AG04449 (cell line): ENCODE results near the gene GSTM2.
"Not testable (repeated sequence)": the region's sequence is repeated elsewhere in the genome, so short reads cannot be mapped to it uniquely, and the experiment has no call there.

Experiments
- CTCF ChIA-PET: fragments of 350-600 bp; formaldehyde crosslinking; extraction: SDS; loops from one replicate; lab custom pipeline; 2021; ENCODE audit warnings: antibody characterized with exemption; lab: Yijun Ruan, JAX
- POLR2A ChIA-PET: fragments of 400-600, 350-600 bp; formaldehyde crosslinking; extraction: SDS; loops from one replicate; lab custom pipeline; 2020; ENCODE audit warnings: antibody characterized with exemption, inconsistent platforms; lab: Yijun Ruan, JAX
- DNase-seq: peaks from one replicate; pipeline ENCODE4 v3.0.0-alpha.2; 2010; ENCODE audit warnings: low read depth, low spot score
- H3K4me3 ChIP-seq: 2 replicates; pipeline ENCODE4 v1.5.1; 2011; ENCODE audit warnings: low read depth, mild to moderate bottlenecking, control low read depth, low read length
- TF ChIP-seq, protein P1 (sequence below): IDR thresholded peaks from one replicate; pipeline ENCODE4 v1.5.1; 2011; ENCODE audit warnings: mild to moderate bottlenecking, moderate library complexity, low read length, control low read depth, inconsistent platforms; ENCODE audit not compliant: insufficient read depth; ENCODE audit errors: missing control alignments

The GSTM2 gene

DNA sequence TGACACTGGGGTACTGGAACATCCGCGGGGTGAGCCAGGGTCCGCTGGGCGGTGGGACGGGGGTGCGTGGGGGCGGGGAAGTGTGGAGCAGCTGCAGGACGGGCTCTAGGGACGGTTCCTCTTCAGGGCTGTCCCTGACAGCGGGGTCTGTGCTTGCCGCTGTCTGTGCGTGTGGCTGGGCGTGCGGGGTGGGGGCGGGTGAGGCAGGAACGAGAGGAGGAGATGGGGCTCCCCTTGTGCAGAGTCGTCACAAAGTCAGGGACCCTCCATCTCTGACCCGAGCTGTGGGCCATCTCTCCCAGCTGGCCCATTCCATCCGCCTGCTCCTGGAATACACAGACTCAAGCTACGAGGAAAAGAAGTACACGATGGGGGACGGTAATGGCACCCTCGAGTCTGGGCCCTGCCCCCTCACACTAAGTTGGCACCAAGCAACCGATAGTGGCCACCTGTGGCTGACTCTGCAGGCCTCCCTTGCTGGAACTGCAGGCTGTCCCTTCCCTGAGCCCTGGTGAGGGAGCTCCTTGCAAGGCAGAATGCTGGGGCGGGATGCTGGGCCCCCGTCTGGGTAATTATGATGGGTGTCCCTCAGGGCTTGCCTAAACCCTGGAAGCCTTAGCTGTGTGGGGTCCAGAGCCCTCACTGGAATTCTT, 392 bp downstream of the GSTM2 start:
- no peak for DNase-seq
- POLR2A ChIA-PET, result interaction anchor here (0.6 kb wide), 1 partner anchor 53 kb away, joined by 3 read pairs; no protein-coding TSS in a partner anchor
- TF ChIP-seq, protein P1, sequence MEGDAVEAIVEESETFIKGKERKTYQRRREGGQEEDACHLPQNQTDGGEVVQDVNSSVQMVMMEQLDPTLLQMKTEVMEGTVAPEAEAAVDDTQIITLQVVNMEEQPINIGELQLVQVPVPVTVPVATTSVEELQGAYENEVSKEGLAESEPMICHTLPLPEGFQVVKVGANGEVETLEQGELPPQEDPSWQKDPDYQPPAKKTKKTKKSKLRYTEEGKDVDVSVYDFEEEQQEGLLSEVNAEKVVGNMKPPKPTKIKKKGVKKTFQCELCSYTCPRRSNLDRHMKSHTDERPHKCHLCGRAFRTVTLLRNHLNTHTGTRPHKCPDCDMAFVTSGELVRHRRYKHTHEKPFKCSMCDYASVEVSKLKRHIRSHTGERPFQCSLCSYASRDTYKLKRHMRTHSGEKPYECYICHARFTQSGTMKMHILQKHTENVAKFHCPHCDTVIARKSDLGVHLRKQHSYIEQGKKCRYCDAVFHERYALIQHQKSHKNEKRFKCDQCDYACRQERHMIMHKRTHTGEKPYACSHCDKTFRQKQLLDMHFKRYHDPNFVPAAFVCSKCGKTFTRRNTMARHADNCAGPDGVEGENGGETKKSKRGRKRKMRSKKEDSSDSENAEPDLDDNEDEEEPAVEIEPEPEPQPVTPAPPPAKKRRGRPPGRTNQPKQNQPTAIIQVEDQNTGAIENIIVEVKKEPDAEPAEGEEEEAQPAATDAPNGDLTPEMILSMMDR, result no peak
- CTCF ChIA-PET, result interaction anchor here (0.9 to 2.6 kb wide), 6 partner anchors 28 to 316 kb away, joined by 3 to 9 read pairs (median 4); partner anchors contain the start of gene AHCYL1
- peak overlapping the region; percentile 64 for H3K4me3 ChIP-seq

DNA sequence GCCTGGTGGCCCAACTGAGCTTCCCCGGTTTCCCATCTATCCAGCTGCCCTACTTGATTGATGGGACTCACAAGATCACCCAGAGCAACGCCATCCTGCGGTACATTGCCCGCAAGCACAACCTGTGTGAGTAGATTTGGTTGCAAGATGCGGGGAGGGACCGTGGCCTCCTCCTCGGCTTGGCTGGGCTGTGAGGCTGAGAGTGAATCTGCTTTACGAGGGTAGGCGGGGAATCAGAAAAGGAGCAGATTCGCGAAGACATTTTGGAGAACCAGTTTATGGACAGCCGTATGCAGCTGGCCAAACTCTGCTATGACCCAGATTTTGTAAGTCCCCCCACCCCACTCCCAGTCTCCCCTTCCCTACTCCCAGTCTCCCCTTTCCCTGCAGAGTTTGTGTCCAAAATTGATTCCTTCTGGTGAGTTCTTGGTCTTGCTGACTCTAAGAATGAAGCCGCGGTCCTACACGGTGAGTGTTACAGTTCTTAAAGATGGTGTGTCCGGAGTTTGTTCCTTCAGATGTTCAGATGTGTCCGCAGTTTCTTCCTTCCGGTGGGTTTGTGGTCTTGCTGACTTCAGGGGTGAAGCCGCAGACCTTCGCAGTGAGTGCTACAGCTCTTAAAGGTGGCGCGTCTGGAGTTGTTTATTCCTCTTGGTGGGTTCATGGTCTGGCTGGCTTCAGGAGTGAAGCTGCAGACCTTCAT, 1.5 kb downstream of the GSTM2 start:
- no peak for DNase-seq
- no peak overlapping the region for H3K4me3 ChIP-seq
- CTCF ChIA-PET, result interaction anchor here (1.1 to 1.6 kb wide), 3 partner anchors 25 to 315 kb away, joined by 3 to 4 read pairs (median 4); partner anchors contain the start of gene AHCYL1

DNA sequence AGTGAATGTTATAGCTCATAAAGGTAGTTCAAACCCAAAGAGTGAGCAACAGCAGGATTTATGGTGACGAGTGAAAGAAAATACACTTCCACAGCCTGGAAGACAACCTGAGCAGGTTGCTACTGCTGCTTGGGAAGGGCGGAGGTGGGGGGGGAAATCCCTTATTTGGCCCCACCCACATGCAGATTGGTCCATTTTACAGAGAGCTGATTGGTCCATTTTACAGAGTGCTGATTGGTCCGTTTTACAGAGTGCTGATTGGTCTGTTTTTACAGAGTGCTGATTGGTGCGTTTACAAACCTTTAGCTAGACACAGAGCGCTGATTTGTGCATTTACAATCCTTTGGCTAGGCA, 2.1 kb downstream of the GSTM2 start:
- POLR2A ChIA-PET, H3K4me3 ChIP-seq, DNase-seq: not testable (repeated sequence)
- CTCF ChIA-PET, result interaction anchor here (1.5 kb wide), 1 partner anchor 315 kb away, joined by 3 read pairs; the partner anchor contains the start of gene AHCYL1

More for the DNA sequence above, 1.5 kb downstream of the GSTM2 start:
- POLR2A ChIA-PET, result no interaction called here
- TF ChIP-seq, protein P1, result no peak

DNA sequence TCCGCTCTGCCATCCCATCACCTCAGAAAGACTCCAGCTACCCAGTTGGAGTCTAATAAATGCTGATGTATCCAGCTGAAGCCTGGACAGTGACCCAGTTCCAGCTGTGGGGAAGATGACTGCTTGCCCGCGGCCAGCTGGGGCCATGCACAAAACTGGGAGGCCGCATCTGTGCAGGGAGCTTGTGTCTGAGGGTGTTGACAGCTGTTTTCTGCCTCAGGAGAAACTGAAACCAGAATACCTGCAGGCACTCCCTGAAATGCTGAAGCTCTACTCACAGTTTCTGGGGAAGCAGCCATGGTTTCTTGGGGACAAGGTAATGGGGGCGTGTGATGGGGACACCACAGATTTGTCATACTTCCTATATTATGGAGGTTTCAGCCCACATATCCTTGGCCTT, 3.2 kb downstream of the GSTM2 start:
- CTCF ChIA-PET, result interaction anchor here (0.9 to 1.7 kb wide), 3 partner anchors 28 to 314 kb away, joined by 3 to 5 read pairs (median 3); partner anchors contain the start of gene AHCYL1
- TF ChIP-seq, protein P1, result no peak

DNA sequence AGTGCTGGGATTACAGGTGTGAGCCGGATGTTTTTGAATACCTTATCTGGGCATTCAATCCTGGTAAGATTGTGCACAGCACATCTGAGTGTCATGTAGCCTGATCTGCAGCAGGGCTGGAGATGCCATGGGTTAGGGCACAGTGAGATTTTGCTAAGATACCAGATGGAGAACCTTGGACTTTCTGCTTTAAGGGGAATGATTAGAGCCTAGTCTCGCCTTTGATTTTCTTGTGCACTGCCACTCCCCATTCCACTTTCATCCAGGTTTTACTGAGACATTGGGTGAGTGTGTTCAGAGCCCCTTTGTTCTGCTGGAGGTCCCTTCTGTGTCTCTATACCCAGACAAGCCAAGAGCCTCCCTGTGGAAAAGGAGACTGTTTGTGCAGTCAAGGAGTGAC, 6.0 kb downstream of the GSTM2 start:
- DNase-seq, H3K4me3 ChIP-seq, CTCF ChIA-PET, POLR2A ChIA-PET: not testable (repeated sequence)

More for the DNA sequence above, 3.2 kb downstream of the GSTM2 start:
- no peak for DNase-seq
- H3K4me3 ChIP-seq, result no peak overlapping the region
- POLR2A ChIA-PET, result no interaction called here

DNA sequence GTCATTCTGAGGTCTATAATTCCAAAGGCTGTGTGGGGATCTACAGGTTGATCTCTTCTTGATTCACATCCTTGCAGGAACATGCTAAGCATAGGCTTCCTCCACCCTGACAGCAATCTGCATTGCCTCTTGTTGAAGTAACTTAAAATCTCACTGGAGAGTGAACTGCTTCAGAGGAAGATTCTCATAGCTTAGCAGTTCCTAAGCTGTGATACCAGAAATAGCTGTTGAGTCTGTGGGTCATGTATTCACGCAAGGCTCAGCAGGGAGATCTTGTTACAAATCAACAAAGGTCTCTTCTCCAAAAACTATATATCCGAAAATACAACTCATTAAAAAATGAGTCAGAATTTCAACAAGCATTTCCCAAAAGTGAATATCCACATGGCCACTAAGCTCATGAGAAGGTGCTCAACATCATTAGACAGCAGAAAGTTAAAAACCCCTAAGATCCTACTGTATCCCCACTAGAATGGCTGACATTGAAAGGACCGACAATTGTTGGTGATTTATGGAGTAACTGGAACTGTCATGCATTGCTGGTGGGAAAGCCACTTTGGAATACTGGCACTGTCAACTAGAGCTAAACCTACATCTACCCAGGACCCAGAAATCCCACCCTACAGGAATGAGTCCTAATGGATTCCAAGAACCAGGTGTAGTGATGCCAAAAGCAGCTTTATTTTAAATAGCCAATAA, 9.0 kb downstream of the GSTM2 start:
- POLR2A ChIA-PET, H3K4me3 ChIP-seq, DNase-seq: not testable (repeated sequence)
- CTCF ChIA-PET, result interaction anchor here (1.1 kb wide), 1 partner anchor 37 kb away, joined by 3 read pairs; no protein-coding TSS in a partner anchor

DNA sequence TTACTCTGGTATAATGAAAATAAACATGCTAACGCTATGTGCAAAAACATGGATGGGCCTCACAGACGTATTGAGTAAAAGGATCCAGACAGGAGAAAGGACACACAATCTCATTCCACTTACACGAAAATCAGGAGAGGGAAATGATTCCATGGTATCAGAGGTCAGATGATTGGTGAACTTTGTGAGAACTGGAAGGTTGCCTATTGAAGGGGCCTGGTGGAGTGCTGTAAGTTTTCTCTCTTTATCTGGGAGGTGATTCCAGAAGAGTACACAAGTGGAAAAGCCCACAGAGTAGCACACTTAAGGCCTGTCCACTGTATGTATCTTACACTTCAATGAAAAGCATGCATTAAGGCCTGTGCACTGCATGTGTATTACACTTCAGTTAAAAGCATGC, 9.6 kb downstream of the GSTM2 start:
- TF ChIP-seq, protein P1, result no peak
- ChIA-PET POLR2A (no interaction called here), CTCF (interaction anchor here (1.1 kb wide), 1 partner anchor 37 kb away, joined by 3 read pairs; no protein-coding TSS in a partner anchor)
- H3K4me3 ChIP-seq, result no peak overlapping the region
- no peak for DNase-seq

DNA sequence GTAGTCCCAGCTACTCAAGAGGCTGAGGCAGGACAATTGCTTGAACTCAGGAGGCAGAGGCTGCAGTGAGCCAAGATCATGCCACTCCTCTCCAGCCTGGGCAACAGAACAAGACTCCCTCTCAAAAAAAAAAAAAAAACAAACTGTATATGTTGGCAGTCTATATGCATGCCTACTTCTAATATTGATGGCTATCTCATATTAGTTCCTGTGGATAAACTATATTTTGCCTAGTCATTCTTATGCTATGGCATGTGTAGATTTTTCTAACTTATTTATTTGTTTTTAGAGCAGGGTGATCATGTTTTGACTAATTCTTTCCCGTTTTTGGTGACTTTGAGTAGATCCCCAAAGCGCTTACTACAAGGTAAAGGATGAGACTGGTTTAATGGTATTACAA, 10.8 kb downstream of the GSTM2 start:
- POLR2A ChIA-PET, H3K4me3 ChIP-seq, DNase-seq, CTCF ChIA-PET: not testable (repeated sequence)

DNA sequence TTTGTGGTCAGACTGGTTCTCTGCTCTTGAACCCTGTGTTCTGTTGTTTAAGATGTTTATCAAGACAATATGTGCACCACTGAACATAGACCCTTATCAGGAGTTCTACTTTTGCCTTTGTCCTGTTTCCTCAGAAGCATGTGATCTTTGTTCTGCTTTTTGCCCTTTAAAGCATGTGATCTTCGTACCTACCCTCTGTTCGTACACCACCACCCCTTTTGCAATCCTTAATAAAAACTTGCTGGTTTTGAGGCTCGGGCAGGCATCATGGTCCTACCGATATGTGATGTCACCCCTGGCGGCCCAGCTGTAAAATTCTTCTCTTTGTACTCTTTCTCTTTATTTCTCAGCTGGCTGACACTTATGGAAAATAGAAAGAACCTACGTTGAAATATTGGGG, 16.9 kb downstream of the GSTM2 start:
- H3K4me3 ChIP-seq, DNase-seq, POLR2A ChIA-PET, CTCF ChIA-PET: not testable (repeated sequence)

DNA sequence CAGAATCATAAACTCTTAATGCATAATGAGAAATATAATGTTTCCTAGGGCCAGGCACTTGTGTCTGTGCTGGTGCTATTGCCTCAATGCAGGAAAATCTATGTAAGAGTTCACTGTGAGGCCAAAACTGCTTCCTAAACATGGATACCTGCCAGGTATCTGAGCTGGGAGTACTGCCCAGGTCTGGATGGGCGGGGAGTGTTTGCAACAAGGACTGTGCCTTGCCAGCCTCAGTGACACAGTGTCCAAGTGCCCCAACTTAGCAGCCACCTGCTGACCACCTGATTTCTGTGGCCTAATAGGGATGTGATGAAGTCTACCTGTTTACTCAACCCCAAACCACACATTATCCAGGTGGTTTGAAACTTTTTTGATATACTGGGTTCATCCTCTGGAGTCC, 17.5 kb downstream of the GSTM2 start:
- POLR2A ChIA-PET, DNase-seq, H3K4me3 ChIP-seq, CTCF ChIA-PET: not testable (repeated sequence)

DNA sequence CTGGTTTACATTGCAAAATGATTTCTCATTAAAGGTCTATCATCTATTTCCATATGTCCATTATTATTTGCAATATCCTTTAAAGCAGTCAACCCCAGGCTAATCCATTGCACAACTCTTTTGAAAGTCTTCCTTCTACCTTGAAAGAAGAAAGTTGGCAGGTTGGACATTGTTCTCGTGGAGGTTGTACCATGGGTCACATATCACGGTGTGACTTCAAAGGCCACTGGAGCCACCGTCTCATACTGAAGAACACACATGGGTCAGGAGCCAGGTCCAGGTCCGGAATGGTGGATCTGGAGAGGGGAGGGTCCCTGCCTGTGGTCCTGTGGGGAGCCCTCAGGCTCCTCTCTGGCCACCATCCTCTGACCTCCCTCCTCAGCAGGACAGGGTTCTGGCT, 18.0 kb downstream of the GSTM2 start:
- H3K4me3 ChIP-seq, POLR2A ChIA-PET, DNase-seq, CTCF ChIA-PET: not testable (repeated sequence)
